GM13976 (cell line): Measurements from ENCODE around the gene RHBDF1.

Experiments used
- DNase-seq: peaks from one replicate; pipeline ENCODE4 v3.0.0; 2012; ENCODE audit warnings: low spot score
- CTCF ChIP-seq: IDR thresholded peaks from 2 replicates; pipeline ENCODE4 v1.5.1; 2012; ENCODE audit warnings: borderline replicate concordance, mild to moderate bottlenecking; ENCODE audit not compliant: insufficient read depth; ENCODE audit errors: extremely low read depth, missing control alignments, control extremely low read depth
- in situ Hi-C: fragments of 300-500 bp; cut with MboI; formaldehyde crosslinking; loops from one replicate; pipeline ENCODE4 v1.12.0; 2022; ENCODE audit warnings: low sequenced_read_pairs, mixed read lengths, inconsistent platforms; ENCODE audit not compliant: unreplicated experiment

The RHBDF1 gene

GRCh38 chr16:104928-105327 is 32.5 kb upstream of the RHBDF1 start:
- in situ Hi-C loops = no loop called here
- DNase-seq = no peak
- TF ChIP-seq CTCF = no peak

- TF ChIP-seq CTCF = no peak
- no peak for DNase-seq
These were observed 31.9 kb upstream of the RHBDF1 start for GRCh38 chr16:104355-104754.

GRCh38 chr16:102060-102855 is 29.8 kb upstream of the RHBDF1 start:
- DNase-seq = no peak
- no peak for TF ChIP-seq CTCF
- in situ Hi-C loops = no loop called here

More at GRCh38 chr16:104355-104754, 31.9 kb upstream of the RHBDF1 start:
- in situ Hi-C loops = no loop called here

- in situ Hi-C loops = no loop called here
- no peak for DNase-seq
- no peak for TF ChIP-seq CTCF
These were observed 29.2 kb upstream of the RHBDF1 start for GRCh38 chr16:101586-101985.

GRCh38 chr16:100989-101388 is 28.6 kb upstream of the RHBDF1 start:
- in situ Hi-C loops = no loop called here
- no peak for DNase-seq
- TF ChIP-seq CTCF = no peak

- in situ Hi-C loops = no loop called here
- no peak for DNase-seq
- TF ChIP-seq CTCF = no peak
These were observed 25.4 kb upstream of the RHBDF1 start for GRCh38 chr16:97822-98221.
